T-cell (primary cell): Measurements from ENCODE around the gene CHRNG. TPM values are rescaled to one million over a fixed set of nuclear protein-coding genes. Genes with fewer than 3 reads are reported as not detected.
"Not testable (repeated sequence)": the region's sequence is repeated elsewhere in the genome, so short reads cannot be mapped to it uniquely, and the experiment has no call there.

Experiments
- ATAC-seq, 4 experiments: fragments of 200-7000 bp in 3 of 4; fragments of 150-1000 bp in 1 of 4; cut with Tn5 transposase; replicated peaks in 1 of 4; 1 replicate in 3 of 4; 2 replicates in 1 of 4; pipeline ENCODE4 v1.10.0; 2021; ENCODE audit warnings: moderate library complexity in 3 of 4, mild to moderate bottlenecking in 2 of 4, moderate number of reproducible peaks in 1 of 4
- CTCF ChIA-PET, 2 donors: fragments of 300-600 bp; sonication (Branson Sonifier 250); formaldehyde crosslinking; loops; one replicate each; lab custom pipeline; 2022; ENCODE audit warnings: antibody characterized with exemption in 2 of 2; lab: Charles Lee
- POLR2A ChIA-PET, 2 donors: fragments of 300-600 bp; sonication (Branson Sonifier 250); formaldehyde crosslinking; loops; one replicate each; lab custom pipeline; 2022; ENCODE audit warnings: antibody characterized with exemption in 2 of 2; lab: Charles Lee
- DNase-seq, 35 experiments: peaks; one replicate each; pipeline versions ENCODE4 v3.0.0 to v3.0.0-alpha.2; 2013 to 2023
- H3K27ac ChIP-seq: one replicate; pipeline ENCODE4 v1.5.1; 2013; ENCODE audit warnings: low read length
- H3K27me3 ChIP-seq, 2 experiments: replicated peaks in 1 of 2; 1 replicate in 1 of 2; 2 replicates in 1 of 2; pipeline versions ENCODE4 v1.6.1 to v1.7.0; 2013; ENCODE audit warnings: low read length in 1 of 2, mixed read lengths in 1 of 2; ENCODE audit not compliant: control insufficient read depth in 2 of 2, insufficient read depth in 2 of 2; ENCODE audit errors: extremely low read depth in 1 of 2
- H3K36me3 ChIP-seq, 2 donors: 1 replicate in 1 of 2; 2 replicates in 1 of 2; pipeline versions ENCODE4 v1.6.1 to v1.7.0; 2013; ENCODE audit warnings: low read length in 1 of 2; ENCODE audit not compliant: control insufficient read depth in 2 of 2, insufficient read depth in 1 of 2; ENCODE audit errors: extremely low read depth in 1 of 2
- H3K4me1 ChIP-seq, 2 experiments: 1 replicate in 1 of 2; 2 replicates in 1 of 2; pipeline versions ENCODE4 v1.6.1 to v1.7.0; 2013; ENCODE audit warnings: low read length in 2 of 2, mixed read lengths in 1 of 2; ENCODE audit not compliant: insufficient read depth in 2 of 2, control insufficient read depth in 1 of 2; ENCODE audit errors: extremely low read depth in 1 of 2
- H3K4me3 ChIP-seq, 2 donors: 1 replicate in 1 of 2; 2 replicates in 1 of 2; pipeline versions ENCODE4 v1.5.1 to v1.7.0; 2013; ENCODE audit warnings: mild to moderate bottlenecking in 2 of 2, low read length in 1 of 2, moderate library complexity in 1 of 2; ENCODE audit not compliant: control insufficient read depth in 1 of 2; ENCODE audit errors: extremely low read depth in 1 of 2
- H3K9me3 ChIP-seq: 2 replicates; pipeline ENCODE4 v1.7.0; 2013
- H3K27ac Mint-ChIP-seq, 2 donors: one replicate each; pipeline ENCODE4 v1.8.0; 2020 to 2021; ENCODE audit warnings: mild to moderate bottlenecking in 2 of 2, mixed read lengths in 2 of 2
- H3K27me3 Mint-ChIP-seq, 2 donors: one replicate each; pipeline ENCODE4 v1.8.0; 2021 to 2022; ENCODE audit warnings: mixed read lengths in 2 of 2
- H3K36me3 Mint-ChIP-seq: one replicate; pipeline ENCODE4 v1.8.0; 2021; ENCODE audit warnings: mixed read lengths
- H3K4me1 Mint-ChIP-seq, 3 donors: one replicate each; pipeline ENCODE4 v1.8.0; 2020 to 2022; ENCODE audit warnings: mixed read lengths in 3 of 3, mild to moderate bottlenecking in 1 of 3
- H3K4me3 Mint-ChIP-seq, 3 donors: one replicate each; pipeline ENCODE4 v1.8.0; 2020 to 2022; ENCODE audit warnings: mild to moderate bottlenecking in 3 of 3, mixed read lengths in 3 of 3, moderate library complexity in 3 of 3
- H3K9me3 Mint-ChIP-seq, 3 donors: one replicate each; pipeline ENCODE4 v1.8.0; 2020 to 2022; ENCODE audit warnings: mixed read lengths in 3 of 3
- WGBS: methylation state at CpG from one replicate; pipeline ENCODE4 v1.1.5; 2013; ENCODE audit warnings: missing lambda C conversion rate; ENCODE audit not compliant: insufficient coverage; 5-methylcytosine and 5-hydroxymethylcytosine counted together
- total RNA-seq, 35 experiments: library from RNA in 6 of 35; stranded (reverse) in 6 of 35; fragments of 120-200 nt in 1 of 35; gene quantifications; one replicate each; pipeline versions ENCODE4 v1.2.1 to v1.2.4 and lab custom pipeline; 2013 to 2026

Gene CHRNG
- total RNA-seq, 5 donors from 2014 or later (not counting 1 experiment from before 2014, with no cell fraction given): not detected

- H3K4me3 Mint-ChIP-seq: no peak overlapping the region
- H3K36me3 Mint-ChIP-seq: peaks cover 76% of the 10 kb centered on the region
- POLR2A ChIA-PET: no interaction called here
These were observed 28.7 kb downstream of the CHRNG start for GRCh38 chr2:232568161-232568560.

GRCh38 chr2:232569541-232569940 is 30.0 kb downstream of the CHRNG start:
- Mint-ChIP-seq H3K9me3 (no peaks in the 10 kb centered on the region), H3K4me1 (no peaks in the 10 kb centered on the region), H3K36me3 (peaks cover 76% of the 10 kb centered on the region), H3K4me3 (no peak overlapping the region), H3K27me3 (no peaks in the 10 kb centered on the region), H3K27ac (no peak overlapping the region)
- Histone ChIP-seq H3K27me3 (no peaks in the 10 kb centered on the region), H3K4me3 (no peak overlapping the region), H3K4me1 (no peaks in the 10 kb centered on the region), H3K27ac (no peak overlapping the region), H3K36me3 (peaks cover 19 to 82% of the 10 kb centered on the region in 2 donors), H3K9me3 (no peaks in the 10 kb centered on the region)
- ChIA-PET CTCF (no interaction called here), POLR2A (interaction anchor here in 1 of 2 donors (0.6 kb wide), 1 partner anchor 49 kb away, joined by 5 read pairs; no protein-coding TSS in a partner anchor)
- DNase-seq (no peak), ATAC-seq (no peak)
- WGBS: no CpG with 5 or more reads among the region's 9 CpGs

More at GRCh38 chr2:232568161-232568560, 28.7 kb downstream of the CHRNG start:
- ATAC-seq (no peak), DNase-seq (no peak)
- H3K27ac Mint-ChIP-seq: no peak overlapping the region
- H3K4me1 ChIP-seq: no peaks in the 10 kb centered on the region
- H3K9me3 Mint-ChIP-seq: no peaks in the 10 kb centered on the region
- no peaks in the 10 kb centered on the region for H3K9me3 ChIP-seq
- no peaks in the 10 kb centered on the region for H3K4me1 Mint-ChIP-seq
- no CpG with 5 or more reads among the region's 5 CpGs for WGBS
- no peaks in the 10 kb centered on the region for H3K27me3 ChIP-seq
- no peak overlapping the region for H3K4me3 ChIP-seq
- H3K27me3 Mint-ChIP-seq: no peaks in the 10 kb centered on the region
- H3K27ac ChIP-seq: no peak overlapping the region
- CTCF ChIA-PET: interaction anchor here in 1 of 2 donors (1.1 kb wide), 1 partner anchor 49 kb away, joined by 3 read pairs; no protein-coding TSS in a partner anchor
- peaks cover 19 to 87% of the 10 kb centered on the region in 2 donors for H3K36me3 ChIP-seq

GRCh38 chr2:232570481-232570880 is 31.0 kb downstream of the CHRNG start:
- H3K4me1 Mint-ChIP-seq, DNase-seq, H3K27me3 ChIP-seq, H3K4me3 Mint-ChIP-seq, H3K27ac ChIP-seq, ATAC-seq, H3K9me3 Mint-ChIP-seq, H3K27me3 Mint-ChIP-seq, H3K4me3 ChIP-seq, H3K27ac Mint-ChIP-seq, H3K9me3 ChIP-seq, H3K4me1 ChIP-seq, POLR2A ChIA-PET: not testable (repeated sequence)
- peaks cover 23 to 80% of the 10 kb centered on the region in 2 donors for H3K36me3 ChIP-seq
- CTCF ChIA-PET: interaction anchor here in 1 of 2 donors (0.6 kb wide), 1 partner anchor 19 kb away, joined by 5 read pairs; no protein-coding TSS in a partner anchor
- peaks cover 76% of the 10 kb centered on the region for H3K36me3 Mint-ChIP-seq
- WGBS: 100% methylated on average over 3 of the region's 6 CpGs

GRCh38 chr2:232571026-232571474 is 31.6 kb downstream of the CHRNG start:
- WGBS: 92% methylated on average over 7 of the region's 7 CpGs
- no peaks in the 10 kb centered on the region for H3K27me3 ChIP-seq
- Mint-ChIP-seq H3K4me1 (no peaks in the 10 kb centered on the region), H3K27me3 (no peaks in the 10 kb centered on the region), H3K4me3 (no peak overlapping the region), H3K9me3 (no peaks in the 10 kb centered on the region), H3K27ac (no peak overlapping the region), H3K36me3 (peaks cover 72% of the 10 kb centered on the region)
- CTCF ChIA-PET: interaction anchor here in 1 of 2 donors (0.6 kb wide), 1 partner anchor 19 kb away, joined by 5 read pairs; no protein-coding TSS in a partner anchor
- no peak overlapping the region for H3K4me3 ChIP-seq
- ATAC-seq (no peak), DNase-seq (no peak)
- POLR2A ChIA-PET: no interaction called here
- H3K36me3 ChIP-seq: peaks cover 24 to 75% of the 10 kb centered on the region in 2 donors
- no peaks in the 10 kb centered on the region for H3K4me1 ChIP-seq
- no peaks in the 10 kb centered on the region for H3K9me3 ChIP-seq
- H3K27ac ChIP-seq: no peak overlapping the region

- H3K4me3 ChIP-seq: no peak overlapping the region
- Mint-ChIP-seq H3K27ac (no peak overlapping the region), H3K4me1 (no peaks in the 10 kb centered on the region), H3K9me3 (no peaks in the 10 kb centered on the region), H3K36me3 (peaks cover 64% of the 10 kb centered on the region), H3K4me3 (no peak overlapping the region), H3K27me3 (no peaks in the 10 kb centered on the region)
- ChIA-PET CTCF (no interaction called here), POLR2A (no interaction called here)
- no peaks in the 10 kb centered on the region for H3K27me3 ChIP-seq
- DNase-seq (no peak), ATAC-seq (no peak)
- no peak overlapping the region for H3K27ac ChIP-seq
- H3K4me1 ChIP-seq: no peaks in the 10 kb centered on the region
- H3K36me3 ChIP-seq: peaks cover 14 to 74% of the 10 kb centered on the region in 2 donors
- H3K9me3 ChIP-seq: no peaks in the 10 kb centered on the region
These were observed 33.5 kb downstream of the CHRNG start for GRCh38 chr2:232573042-232573441.

GRCh38 chr2:232573771-232574435 is 34.4 kb downstream of the CHRNG start:
- H3K27me3 Mint-ChIP-seq: no peaks in the 10 kb centered on the region
- H3K4me3 ChIP-seq: no peak overlapping the region
- ATAC-seq: no peak
- H3K4me3 Mint-ChIP-seq: no peak overlapping the region
- peaks cover 14 to 65% of the 10 kb centered on the region in 2 donors for H3K36me3 ChIP-seq
- ChIA-PET CTCF (no interaction called here), POLR2A (no interaction called here)
- H3K9me3 ChIP-seq: no peaks in the 10 kb centered on the region
- peaks cover 60% of the 10 kb centered on the region for H3K36me3 Mint-ChIP-seq
- H3K9me3 Mint-ChIP-seq: no peaks in the 10 kb centered on the region
- no peak overlapping the region for H3K27ac Mint-ChIP-seq
- H3K27me3 ChIP-seq: no peaks in the 10 kb centered on the region
- no peak for DNase-seq
- 97% methylated on average over 5 of the region's 8 CpGs for WGBS
- H3K27ac ChIP-seq: no peak overlapping the region
- no peaks in the 10 kb centered on the region for H3K4me1 Mint-ChIP-seq
- H3K4me1 ChIP-seq: no peaks in the 10 kb centered on the region
